ENCODE results near the gene CRIP2.
A peak's percentile ranks its signal among the peaks of the same experiment; 100 is the strongest.

Gene CRIP2

DNA sequence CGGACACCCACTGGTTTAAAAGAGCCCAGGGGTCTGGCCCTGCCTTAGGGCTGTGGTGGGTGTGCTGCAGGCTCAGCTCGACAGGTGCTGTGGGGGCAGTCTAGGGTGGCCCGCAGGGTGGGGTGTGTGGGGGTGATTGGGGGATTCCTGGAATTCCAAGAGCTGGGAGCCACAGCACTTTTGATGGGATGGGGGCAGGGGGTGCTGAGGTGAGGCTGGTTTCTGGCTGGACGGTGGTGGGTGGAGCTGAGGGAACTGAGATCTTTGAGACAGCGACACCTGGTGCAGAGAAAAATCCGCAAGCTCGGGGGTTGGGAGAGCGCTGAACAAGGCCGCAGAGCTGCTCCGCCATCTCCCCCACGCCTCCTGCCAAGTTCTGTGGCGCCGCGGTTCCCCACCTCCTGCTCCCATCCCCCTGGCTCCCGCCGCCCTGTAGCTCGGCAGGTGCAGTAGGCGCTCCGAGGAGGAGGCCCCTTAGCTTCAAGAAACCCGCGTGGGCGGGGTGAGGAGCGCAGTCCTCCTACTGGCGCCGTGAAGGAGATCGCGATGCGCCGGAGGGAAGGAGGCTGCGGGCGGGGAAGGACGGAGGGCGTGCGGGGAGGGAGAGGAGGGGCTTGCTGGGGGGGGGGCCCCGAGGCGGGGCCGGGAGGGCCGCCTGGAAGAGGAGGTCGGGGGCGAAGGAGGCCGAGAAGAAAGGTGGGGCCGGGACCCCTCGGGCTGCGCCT is 15.1 kb downstream of the CRIP2 start:
- peak; percentile 83 for DNase-seq

DNA sequence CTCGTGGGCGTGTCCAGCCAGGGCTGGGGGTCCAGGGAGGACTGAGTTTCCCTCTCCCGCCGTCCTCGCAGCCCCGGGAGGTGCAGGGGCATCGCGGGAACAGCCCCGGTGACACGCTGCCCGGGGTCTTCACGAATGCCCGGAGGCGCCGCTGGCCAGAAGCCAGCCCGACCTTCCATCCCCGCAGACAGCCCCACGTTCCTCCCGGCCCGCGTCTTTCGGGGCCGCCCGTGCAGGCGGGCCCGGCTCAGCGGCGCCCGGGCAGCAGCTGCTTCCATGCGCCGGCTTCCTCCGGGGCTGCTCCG is 15.6 kb downstream of the CRIP2 start:
- DNase-seq, result no peak

- DNase-seq, result peak; percentile 98
Measured at GRCh38 chr14:105490572-105491365, 16.1 kb downstream of the CRIP2 start, which contains the start of gene TEDC1. TSS of gene TEDC1 (plus strand) at chr14:105491246. CDS start at chr14:105491376, 130 bp downstream.

GRCh38 chr14:105491366-105491973 is 16.8 kb downstream of the CRIP2 start:
- peak; percentile 84 for DNase-seq

GRCh38 chr14:105492031-105492970 is 17.7 kb downstream of the CRIP2 start:
- no peak for DNase-seq

- DNase-seq, result no peak
Measured at GRCh38 chr14:105492971-105493871, 18.6 kb downstream of the CRIP2 start.

DNA sequence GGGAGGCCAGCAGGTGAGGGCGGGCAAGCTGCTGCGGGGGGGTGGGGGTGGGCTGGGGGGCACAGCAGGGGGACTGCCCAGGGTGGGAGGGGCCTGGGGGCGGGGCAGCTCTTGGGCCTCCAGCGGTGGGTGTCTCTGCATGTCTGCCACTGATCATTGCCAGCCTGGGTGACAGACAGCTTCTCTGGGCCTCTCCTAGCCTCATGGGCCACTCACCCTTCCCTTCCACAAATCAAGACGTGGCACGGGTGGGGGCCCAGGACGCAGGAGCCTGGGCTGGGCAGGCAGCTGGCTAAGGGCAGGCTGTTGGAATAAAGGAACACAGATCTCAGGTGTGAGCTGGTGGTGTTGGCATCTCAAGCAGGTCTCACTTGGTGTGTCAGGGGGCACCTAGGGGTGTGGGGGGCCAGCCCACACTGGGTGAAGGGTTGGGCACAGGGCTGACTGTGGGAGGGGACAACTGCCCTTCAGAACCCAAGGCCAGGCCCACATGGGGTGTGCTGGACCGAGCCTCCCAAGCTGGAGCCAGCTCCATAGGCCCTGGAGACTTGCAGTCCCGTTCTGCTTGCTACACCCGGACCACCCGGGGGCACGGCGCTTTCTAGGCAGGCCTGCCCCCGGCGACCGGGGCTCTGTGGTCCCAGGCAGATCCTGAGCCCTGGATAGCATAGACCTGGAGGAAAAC is 19.4 kb downstream of the CRIP2 start:
- no peak for DNase-seq

DNA sequence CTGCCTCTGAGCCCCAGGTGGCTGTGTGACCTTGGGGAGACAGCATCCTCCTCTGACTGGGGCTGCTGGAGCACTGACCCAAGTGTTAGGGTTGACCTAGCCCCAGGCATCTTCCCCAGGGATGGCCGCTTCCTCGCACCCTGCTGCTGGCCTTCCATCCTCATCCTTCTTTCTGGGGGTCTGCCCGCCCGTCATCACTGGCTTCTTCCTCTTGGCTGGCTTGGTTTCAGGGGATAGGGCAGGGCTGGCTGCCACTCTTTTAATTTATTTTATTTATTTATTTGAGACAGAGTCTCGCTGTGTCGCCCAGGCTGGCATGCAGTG is 19.9 kb downstream of the CRIP2 start:
- no peak for DNase-seq

- DNase-seq, result no peak
Measured at GRCh38 chr14:105495101-105495989, 20.7 kb downstream of the CRIP2 start.

DNA sequence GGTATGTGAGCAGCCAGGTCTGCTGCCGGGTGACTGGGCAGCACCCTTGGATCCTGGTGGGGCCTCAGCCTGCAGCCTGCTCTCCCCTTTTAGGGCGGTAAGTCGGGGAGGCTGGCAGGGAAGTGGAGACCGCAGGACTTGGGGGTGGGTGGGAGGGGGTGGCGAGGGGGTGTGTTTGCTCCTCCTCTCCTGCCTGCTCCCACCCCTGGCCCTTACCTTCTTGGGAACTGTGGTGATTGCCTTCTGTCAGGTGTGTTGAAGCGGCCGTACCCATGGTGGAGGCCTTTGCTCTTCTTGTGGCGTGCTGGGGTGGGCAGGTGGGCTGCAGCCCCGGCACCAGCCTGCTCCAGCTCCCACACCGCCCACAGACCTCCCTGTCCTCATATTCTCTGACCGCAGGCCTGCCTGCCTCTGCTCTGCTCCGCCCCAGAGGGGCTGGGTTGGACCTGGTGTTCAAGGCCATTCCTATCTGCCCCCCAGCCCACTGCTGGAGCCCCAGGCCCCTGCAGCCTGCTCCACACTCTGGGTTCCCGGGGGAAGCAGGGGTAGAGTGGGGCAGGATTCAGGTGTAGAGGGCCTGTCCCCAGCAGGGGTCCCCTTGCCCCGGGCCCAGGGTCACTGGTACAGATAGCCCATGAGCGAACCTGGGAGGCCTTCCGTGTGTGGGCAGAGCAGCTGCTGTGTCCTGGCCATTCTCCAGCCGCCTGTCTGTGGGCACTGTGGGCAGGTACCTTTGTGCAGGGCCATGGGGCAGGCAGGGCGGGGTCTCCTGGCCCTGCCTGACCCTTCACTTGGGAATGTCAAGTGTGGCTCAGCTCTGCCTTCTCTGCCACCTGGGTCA is 21.6 kb downstream of the CRIP2 start:
- no peak for DNase-seq

- DNase-seq, result no peak
Measured at GRCh38 chr14:105496831-105497591, 22.4 kb downstream of the CRIP2 start.

DNA sequence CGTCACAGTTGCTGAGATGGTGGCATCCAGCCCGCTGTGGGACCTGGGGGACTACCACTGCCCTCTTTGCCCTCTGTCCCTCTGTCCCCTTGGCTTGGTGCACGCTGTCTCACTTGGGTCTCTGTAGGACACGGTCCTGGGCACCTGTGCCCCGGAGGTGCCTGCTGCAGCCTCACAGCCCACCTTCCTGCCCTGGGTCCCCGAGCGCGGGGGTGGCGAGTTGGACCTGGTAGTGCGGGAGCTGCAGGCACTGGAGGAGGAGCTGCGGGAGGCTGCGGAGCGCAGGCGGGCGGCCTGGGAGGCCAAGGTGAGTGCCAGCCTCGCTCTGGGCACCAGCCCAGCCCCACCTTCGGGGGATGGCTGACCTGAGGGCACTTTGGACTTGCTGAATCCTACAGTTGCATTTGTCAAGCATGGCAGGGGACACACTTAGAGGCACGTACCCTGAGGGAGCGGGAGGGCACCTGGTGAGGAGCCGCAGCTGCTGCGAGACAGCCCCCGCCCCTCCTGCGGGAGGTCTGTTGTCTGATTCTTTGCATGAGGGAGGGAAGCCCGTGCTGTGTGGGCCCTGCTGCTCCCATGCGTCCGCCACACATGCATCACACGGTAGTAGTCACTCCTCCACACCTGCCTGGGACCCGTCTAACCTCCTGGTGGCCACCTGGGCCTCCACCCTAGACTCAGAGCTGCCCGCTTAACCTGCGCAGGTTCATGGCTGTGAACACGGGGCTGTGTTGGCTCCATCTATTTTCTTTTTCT is 23.2 kb downstream of the CRIP2 start:
- DNase-seq, result no peak

DNA sequence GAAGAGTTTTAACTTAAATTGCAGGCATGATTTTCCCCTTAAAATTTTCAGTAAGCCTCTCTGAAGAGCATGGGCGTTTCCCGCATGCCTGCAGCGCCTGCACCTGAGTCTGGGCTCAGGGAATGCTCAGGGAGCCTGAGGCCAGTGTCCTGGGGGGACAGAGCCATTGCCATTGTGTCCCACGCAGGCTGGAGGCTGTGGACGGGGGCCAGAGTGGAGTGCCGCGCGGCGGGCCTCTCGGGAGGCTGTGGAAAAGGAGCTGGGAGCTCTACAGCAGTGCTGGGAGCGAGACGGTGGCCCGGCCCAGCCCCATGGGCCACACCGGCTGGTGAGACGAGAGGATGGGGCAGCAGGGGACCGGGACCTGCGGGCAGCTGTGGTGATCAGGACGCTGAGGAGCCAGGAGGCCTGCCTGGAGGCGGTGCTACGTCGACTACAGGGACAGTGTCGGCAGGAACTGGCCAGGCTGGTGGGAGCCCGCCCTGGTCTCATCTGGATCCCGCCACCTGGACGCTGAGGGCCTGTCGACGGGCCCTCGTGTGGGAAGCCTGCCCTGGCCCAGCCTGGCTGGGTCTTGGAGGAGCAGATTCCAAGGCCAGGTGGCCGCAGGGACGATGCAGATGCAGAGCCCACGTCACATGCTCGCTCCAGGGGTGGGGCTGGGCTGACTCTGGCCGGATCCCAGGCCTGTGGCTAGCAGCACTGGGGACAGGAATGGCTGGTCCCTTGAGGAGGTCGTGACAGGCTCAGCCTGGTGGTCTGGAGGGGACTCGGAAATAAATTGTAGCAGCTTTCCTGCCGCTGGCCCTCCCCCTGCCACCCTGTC is 24.0 kb downstream of the CRIP2 start:
- DNase-seq, result no peak

- DNase-seq, result no peak
Measured at GRCh38 chr14:105499256-105500035, 24.8 kb downstream of the CRIP2 start.

DNA sequence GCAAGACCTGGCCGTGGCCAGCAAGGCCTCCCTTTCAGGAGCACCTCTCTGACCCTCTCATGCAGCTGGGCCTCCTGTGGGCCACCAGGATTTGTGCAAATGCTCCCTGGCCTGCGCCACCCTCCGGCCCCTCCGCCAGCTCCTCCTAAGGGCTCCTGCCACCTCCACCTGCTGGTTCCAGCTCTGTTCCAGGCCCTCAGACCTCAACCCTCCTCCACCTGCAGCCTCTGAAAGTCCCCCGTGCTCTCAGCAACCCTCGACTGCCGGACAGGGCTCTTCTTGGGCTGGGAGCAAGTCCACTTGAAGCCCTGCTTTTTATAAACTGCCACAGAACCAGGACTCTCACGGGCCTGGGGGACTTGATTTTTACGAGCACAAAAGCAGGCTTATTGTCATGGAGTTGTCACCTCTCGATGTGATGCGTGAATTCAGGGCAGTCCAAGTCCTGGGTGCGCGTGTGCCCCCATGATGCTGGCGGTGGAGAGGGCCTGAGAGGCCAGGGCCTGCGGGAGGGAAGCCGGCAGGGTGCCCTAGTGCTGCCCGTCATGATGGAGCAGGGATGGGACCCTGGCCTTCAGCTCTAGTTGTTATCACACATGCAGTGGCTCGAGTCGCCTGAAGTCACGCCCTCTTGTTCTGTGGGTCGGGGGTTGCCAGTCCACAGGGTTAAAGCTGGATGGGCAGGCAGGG is 25.6 kb downstream of the CRIP2 start:
- no peak for DNase-seq

Measured in stimulated activated CD4-positive, alpha-beta T cell treated with anti-CD3 and anti-CD28 coated beads, Interleukin-4, amount 100 ng/mL, for 1 hour (primary cell).